Activated naive CD8-positive, alpha-beta T cell (primary cell): Measurements from ENCODE around the gene MED13L.

Source experiments
- H3K27ac Mint-ChIP-seq: one replicate; pipeline ENCODE4 v1.8.0; 2021; ENCODE audit warnings: mixed read lengths
- H3K27me3 Mint-ChIP-seq: one replicate; pipeline ENCODE4 v1.8.0; 2021; ENCODE audit warnings: mixed read lengths
- H3K36me3 Mint-ChIP-seq: one replicate; pipeline ENCODE4 v1.8.0; 2021; ENCODE audit warnings: mixed read lengths
- H3K4me1 Mint-ChIP-seq: one replicate; pipeline ENCODE4 v1.8.0; 2021; ENCODE audit warnings: low read depth, mixed read lengths
- H3K4me3 Mint-ChIP-seq: one replicate; pipeline ENCODE4 v1.8.0; 2021; ENCODE audit warnings: mild to moderate bottlenecking, mixed read lengths
- H3K9me3 Mint-ChIP-seq: one replicate; pipeline ENCODE4 v1.8.0; 2021; ENCODE audit warnings: low read depth, mixed read lengths

Gene MED13L

DNA sequence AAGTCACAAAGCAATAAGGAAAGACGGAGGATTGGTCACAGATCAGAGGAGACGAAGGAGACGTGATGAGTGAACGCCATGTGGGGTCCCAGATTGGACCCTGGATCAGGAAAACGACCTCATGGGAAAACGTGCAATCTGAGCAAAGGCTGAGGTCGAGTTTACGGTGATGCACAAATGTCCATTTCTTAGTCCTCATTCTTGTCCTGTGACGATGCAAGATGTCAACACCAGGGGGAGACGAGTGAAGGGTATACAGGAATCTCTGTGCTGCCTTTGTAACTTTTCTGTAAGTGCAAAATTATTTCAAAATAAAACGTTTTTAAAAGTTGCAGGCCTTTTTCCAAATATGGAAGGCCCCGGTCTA is 329.8 kb downstream of the MED13L start:
- H3K36me3 Mint-ChIP-seq: peaks cover 14% of the 10 kb centered on the region
- no peak overlapping the region for H3K27ac Mint-ChIP-seq
- no peaks in the 10 kb centered on the region for H3K9me3 Mint-ChIP-seq
- H3K27me3 Mint-ChIP-seq: no peaks in the 10 kb centered on the region
- H3K4me3 Mint-ChIP-seq: no peak overlapping the region
- H3K4me1 Mint-ChIP-seq: no peaks in the 10 kb centered on the region

DNA sequence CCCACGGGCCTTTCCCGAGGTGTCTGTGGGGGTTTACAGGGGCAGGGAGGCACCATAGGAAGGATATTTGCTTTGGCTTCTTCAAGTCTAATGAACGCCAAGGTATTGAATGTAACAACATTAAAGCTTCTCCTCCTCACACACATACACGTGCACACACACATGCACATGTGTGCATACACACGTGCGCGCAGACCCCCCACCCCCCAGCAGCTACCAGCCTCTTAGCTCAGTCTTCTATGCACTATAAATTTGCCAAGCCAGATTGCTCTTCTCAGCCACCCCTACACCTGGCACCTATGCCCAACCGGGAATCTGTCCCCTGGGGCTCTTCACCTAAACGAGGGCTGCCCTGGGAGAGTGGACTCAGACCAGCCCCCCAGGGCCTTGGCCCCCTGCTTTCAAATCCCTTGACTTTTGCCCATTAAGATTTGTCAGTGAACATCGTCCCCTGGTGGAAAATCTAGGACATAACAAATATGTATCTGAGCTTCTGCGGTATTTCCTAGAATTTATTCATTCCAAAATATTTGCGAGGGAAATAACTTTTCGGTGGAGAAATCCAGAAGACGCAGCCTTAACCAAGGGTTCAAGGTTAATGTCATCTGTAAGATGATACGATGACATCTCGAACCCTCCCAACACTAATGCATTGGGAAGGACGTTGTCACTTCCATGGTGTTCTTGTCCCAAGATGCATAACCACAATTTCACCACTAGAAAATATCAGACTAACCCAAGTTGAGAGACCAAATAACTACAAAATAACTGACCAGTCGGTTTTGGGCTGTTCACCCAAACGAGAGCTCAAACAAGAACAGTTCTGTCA is 330.4 kb downstream of the MED13L start:
- no peaks in the 10 kb centered on the region for H3K9me3 Mint-ChIP-seq

DNA sequence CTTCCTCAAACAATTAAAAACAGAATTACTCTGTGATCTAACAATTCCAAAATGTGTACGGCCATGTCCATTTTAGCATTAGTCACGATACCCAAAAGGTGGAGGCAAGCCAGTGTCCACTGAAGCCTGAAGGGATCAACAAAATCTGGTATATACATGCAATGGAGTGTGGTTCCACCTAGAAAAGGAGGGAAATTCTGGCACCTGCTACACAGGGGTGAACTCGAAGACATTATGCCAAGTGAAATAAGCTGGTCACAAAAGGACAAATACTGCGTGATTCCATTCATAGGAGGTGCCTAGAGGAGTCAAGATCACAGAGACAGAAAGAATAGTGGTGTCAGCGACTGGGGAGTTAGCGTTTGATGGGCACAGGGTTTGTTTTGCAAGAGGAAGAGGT is 331.4 kb downstream of the MED13L start:
- Mint-ChIP-seq H3K27me3 (no peaks in the 10 kb centered on the region), H3K4me1 (no peaks in the 10 kb centered on the region), H3K36me3 (peaks cover 14% of the 10 kb centered on the region), H3K27ac (no peak overlapping the region), H3K9me3 (no peaks in the 10 kb centered on the region), H3K4me3 (no peak overlapping the region)

More for the DNA sequence above, 330.4 kb downstream of the MED13L start:
- H3K27me3 Mint-ChIP-seq: no peaks in the 10 kb centered on the region
- H3K4me3 Mint-ChIP-seq: no peak overlapping the region
- H3K4me1 Mint-ChIP-seq: no peaks in the 10 kb centered on the region
- H3K27ac Mint-ChIP-seq: no peak overlapping the region
- peaks cover 14% of the 10 kb centered on the region for H3K36me3 Mint-ChIP-seq

DNA sequence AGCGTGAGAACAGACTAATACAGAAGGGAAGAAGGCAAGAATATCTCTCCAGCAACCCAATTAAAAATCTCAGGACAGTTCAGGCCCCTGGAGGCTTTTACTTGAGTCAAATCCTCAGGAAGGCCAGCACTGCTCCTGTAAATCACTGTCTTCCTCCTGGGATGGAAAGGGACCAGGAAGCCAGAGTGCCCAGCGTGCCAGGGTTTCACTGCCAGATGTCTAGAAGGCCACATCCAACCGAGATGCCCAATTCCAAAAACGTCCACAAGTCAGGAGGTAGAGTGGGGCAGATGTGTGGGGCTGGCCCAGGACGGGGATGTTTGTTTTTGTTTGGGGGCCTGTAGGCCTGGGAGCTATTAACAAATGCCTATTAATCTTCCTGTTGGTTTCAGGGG is 332.0 kb downstream of the MED13L start:
- Mint-ChIP-seq H3K27ac (no peak overlapping the region), H3K27me3 (no peaks in the 10 kb centered on the region), H3K9me3 (no peaks in the 10 kb centered on the region), H3K36me3 (peaks cover 11% of the 10 kb centered on the region), H3K4me1 (no peaks in the 10 kb centered on the region), H3K4me3 (no peak overlapping the region)

DNA sequence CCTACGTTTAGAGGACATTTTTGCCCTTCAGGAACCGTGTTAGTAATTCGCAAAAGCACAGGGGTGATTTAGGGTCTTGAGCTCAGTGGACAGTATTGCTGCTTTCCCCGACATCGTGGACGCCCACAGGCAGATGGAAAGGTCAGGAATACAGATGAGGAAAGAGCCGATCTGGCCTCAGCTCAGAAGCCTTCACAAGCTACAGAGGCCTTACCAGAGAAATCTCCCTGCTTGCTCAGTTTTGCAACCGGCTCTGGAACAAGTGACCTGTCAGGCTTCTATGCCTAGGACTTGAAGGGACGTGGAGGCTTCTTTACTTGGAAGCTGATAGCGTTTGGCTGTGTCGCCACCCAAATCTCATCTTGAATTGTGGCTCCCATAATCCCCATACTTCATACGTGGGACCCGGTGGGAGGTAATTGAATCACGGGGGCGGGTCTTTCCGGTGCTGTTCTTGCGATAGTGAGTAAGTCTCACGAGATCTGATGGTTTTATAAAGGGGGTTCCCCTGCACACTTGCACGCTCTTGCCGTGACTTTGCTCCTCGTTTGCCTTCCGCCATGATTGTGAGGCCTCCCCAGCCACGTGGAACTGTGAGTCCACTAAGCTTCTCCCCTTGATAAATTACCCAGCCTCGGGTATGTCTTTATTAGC is 332.5 kb downstream of the MED13L start:
- Mint-ChIP-seq H3K4me3 (no peak overlapping the region), H3K27me3 (no peaks in the 10 kb centered on the region), H3K27ac (no peak overlapping the region), H3K9me3 (no peaks in the 10 kb centered on the region), H3K36me3 (peaks cover 8% of the 10 kb centered on the region), H3K4me1 (no peaks in the 10 kb centered on the region)

DNA sequence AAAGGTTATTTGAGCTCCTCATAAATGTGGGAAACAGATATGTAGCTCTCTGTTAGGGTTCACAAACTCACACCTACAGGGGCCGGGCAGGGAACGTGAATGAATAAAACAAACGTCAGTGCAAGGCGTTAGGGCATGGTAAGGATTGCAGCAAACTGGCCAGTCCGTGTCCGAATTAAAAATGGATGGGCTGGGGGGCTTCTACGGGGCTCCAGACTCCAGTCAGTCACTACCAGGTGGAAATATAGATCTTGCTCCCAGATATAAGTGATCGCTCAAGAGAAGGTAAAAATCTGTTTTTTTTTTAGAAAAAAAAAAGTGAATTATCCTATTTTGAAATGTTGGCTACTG is 333.1 kb downstream of the MED13L start:
- Mint-ChIP-seq H3K4me3 (no peak overlapping the region), H3K4me1 (no peaks in the 10 kb centered on the region), H3K9me3 (no peaks in the 10 kb centered on the region), H3K36me3 (peaks cover 6% of the 10 kb centered on the region), H3K27ac (no peak overlapping the region), H3K27me3 (no peaks in the 10 kb centered on the region)

DNA sequence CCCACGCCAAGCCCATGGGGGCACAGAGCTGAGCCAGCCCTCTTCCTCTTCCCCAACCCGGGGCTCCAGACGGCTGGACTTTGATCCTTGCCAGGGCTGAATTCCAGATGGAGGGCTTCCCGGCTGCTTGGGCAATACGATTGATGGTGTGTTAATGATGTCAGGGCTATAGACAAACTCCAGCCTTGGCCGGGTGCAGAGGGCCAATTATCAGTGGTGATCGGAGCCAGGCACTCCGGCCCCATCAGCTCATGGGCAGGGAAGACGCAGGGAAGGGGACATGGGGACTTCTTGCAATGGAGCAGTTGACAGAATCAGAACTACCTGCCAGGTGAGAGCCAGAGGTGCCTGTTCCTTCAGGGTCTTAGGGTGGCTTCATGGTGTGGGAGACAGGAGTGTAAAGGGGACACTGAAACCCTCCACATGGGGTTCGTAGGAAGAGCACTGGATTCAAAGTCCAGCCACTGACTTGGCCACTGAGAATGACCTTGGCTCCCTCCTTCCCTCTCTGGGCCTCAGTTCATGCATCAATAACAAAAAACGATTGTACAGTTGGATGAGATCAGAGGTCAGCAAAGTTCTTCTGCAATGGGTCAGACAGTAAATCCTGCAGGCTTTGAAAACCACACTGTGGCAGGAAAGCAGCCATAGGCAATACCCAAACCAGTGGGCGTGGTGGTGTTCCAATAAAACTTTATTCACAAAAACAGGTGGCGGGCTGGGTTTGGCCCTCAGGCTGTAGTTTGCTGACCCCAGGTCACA is 333.7 kb downstream of the MED13L start:
- no peak overlapping the region for H3K4me3 Mint-ChIP-seq
- peaks cover 2% of the 10 kb centered on the region for H3K36me3 Mint-ChIP-seq
- H3K27me3 Mint-ChIP-seq: peaks cover 4% of the 10 kb centered on the region
- H3K9me3 Mint-ChIP-seq: peaks cover 5% of the 10 kb centered on the region
- no peaks in the 10 kb centered on the region for H3K4me1 Mint-ChIP-seq
- no peak overlapping the region for H3K27ac Mint-ChIP-seq

DNA sequence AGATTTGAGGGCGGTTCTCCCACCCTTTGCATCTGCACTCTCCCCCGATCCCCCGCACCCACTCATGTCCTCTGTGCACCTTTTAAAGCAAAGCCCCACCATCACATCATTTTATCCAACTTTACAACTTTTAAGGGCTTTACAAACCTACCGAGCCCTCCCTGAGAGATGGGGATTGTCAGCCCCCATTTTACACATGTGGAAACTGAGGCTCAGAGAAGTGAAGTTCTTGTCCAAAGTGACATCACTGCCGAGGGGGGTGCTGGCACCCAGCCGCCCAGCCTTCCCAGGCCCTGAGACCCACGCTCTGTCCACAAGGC is 334.2 kb downstream of the MED13L start:
- Mint-ChIP-seq H3K4me1 (no peaks in the 10 kb centered on the region), H3K4me3 (no peak overlapping the region), H3K36me3 (peaks cover under 1% of the 10 kb centered on the region), H3K27ac (no peak overlapping the region), H3K9me3 (peaks cover 8% of the 10 kb centered on the region), H3K27me3 (peaks cover 4% of the 10 kb centered on the region)

DNA sequence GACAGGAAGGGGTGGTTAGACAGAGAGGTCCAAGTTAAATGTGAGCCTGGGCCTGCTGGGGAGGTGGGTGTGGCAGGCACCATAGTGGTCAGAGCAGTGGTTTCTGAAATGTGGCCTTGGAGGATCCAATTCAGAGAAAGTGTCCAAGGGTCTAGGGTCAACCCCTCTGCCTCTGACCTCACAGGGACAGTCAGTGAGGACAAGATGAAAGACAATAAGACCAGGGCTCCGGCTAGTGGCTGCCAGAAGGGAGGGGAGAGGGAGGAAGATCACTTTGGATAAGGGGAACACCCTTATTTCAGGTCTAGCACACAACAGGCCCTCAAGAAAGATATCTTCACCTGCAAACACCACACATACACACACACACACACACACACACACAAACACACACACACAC is 335.1 kb downstream of the MED13L start:
- H3K27me3 Mint-ChIP-seq: peaks cover 4% of the 10 kb centered on the region
- peaks cover 8% of the 10 kb centered on the region for H3K9me3 Mint-ChIP-seq
- no peaks in the 10 kb centered on the region for H3K36me3 Mint-ChIP-seq
- no peak overlapping the region for H3K4me3 Mint-ChIP-seq
- H3K27ac Mint-ChIP-seq: no peak overlapping the region
- no peaks in the 10 kb centered on the region for H3K4me1 Mint-ChIP-seq

DNA sequence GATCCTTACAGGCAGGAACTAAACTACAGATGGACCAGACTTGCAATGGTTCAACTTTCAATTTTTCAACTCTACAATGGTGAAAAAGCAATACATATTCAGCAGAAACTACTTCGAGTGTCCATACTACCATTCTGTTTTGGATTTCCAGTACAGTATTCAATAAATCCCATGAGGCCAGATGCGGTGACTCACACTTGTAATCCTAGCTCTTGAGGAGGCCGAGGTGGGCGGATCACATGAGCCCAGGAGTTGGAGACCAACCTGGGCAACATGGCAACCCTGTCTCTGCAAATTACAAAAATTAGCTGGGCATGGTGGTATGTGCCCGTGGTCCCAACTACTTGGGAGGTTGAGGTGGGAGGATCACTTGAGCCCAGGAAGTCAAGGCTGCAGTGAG is 336.1 kb downstream of the MED13L start:
- Mint-ChIP-seq H3K9me3 (peaks cover 8% of the 10 kb centered on the region), H3K36me3 (no peaks in the 10 kb centered on the region), H3K4me3 (no peak overlapping the region), H3K27me3 (peaks cover 4% of the 10 kb centered on the region), H3K27ac (no peak overlapping the region), H3K4me1 (no peaks in the 10 kb centered on the region)

DNA sequence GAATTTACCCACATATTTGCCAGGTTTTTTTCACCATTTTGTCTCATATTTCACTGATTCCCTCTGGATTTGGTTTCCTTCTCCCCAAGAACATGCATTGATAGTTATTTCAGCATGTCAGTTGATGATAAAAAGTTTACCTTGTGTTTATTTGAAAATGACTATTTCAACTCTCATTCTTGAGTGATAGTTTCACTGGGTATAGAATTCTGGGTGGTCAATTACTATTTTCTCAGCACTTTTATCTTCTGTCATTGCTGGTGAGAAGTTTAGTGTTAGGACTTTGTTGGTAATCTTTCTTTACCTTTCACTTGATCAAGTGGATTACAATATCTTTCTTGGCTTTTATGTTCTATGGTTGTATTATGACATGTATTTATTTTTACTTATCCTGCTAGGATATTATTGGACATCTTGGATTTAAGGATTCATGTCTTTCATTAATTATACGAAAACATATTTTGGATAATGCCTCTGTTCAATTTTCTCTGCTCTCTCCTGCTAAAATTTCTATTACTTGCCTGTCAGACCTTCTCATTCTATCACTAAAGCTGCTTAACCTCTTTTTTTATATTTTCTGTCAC is 338.6 kb downstream of the MED13L start:
- H3K4me3 Mint-ChIP-seq: no peak overlapping the region
- H3K27ac Mint-ChIP-seq: no peak overlapping the region
- peaks cover 8% of the 10 kb centered on the region for H3K9me3 Mint-ChIP-seq
- peaks cover 4% of the 10 kb centered on the region for H3K27me3 Mint-ChIP-seq
- H3K36me3 Mint-ChIP-seq: no peaks in the 10 kb centered on the region
- H3K4me1 Mint-ChIP-seq: no peaks in the 10 kb centered on the region

DNA sequence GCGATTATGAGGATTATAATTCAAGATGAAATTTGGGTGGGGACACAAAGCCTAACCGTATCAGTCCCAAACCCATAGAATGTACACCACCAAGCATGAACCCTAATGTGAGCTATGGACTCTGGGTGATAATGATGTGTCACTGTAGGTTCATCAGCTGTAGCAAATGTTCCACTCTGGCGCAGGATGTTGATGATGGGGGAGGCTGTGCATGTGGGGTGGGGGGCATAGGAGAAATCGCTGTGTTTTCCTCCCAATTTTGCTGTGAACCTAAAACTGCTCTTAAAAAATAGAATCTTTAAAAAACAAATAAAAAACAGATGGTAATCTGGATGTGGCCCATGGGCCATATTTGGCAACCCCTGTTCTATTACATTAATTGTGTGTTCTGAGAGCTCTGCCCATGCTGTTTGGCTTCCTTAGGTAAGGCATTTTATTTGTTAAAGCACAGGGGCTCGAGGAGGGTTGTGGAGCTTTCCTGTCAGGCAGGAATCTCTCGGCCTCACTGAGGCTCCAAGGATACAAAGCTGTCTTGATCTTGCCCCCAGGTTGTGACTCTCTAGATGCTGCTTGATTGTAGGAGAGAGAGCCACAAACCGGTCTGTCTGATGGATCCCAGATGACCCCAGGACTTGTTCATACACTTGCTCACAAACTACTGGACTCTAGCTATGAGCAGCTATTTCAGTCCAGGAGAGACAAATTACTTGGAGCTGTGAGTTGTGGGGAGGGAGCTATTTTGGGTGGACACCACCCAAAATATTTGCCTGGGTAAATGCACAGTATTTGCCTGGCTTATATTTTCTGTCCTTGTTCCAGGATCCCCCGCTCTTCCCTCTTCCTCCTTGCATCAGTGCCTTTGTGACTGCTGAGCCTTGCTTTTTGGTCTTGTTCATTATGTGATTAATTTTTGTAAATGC is 340.2 kb downstream of the MED13L start:
- no peak overlapping the region for H3K27ac Mint-ChIP-seq
- peaks cover 8% of the 10 kb centered on the region for H3K9me3 Mint-ChIP-seq
- no peaks in the 10 kb centered on the region for H3K36me3 Mint-ChIP-seq
- no peaks in the 10 kb centered on the region for H3K4me1 Mint-ChIP-seq
- H3K27me3 Mint-ChIP-seq: peaks cover 4% of the 10 kb centered on the region
- H3K4me3 Mint-ChIP-seq: no peak overlapping the region

DNA sequence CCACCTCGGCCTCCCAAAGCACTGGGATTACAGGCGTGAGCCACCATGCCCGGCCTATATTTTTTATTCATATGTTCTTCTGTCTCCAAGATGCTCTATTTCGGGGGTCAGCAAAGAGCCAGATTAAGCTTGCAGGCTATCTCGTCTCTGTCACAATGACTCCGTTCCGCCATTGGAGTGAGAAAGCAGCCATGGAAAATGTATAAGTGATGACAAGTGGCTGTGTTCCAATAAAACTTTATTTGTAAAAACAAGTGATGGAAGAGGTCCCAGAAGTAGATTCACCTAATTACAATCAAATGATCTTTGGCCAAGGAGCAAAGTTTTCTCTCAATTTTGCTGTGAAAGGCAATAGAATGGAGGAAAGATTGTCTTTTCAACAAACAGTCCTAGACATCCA is 342.6 kb downstream of the MED13L start:
- Mint-ChIP-seq H3K27me3 (peaks cover 10% of the 10 kb centered on the region), H3K9me3 (peaks cover 8% of the 10 kb centered on the region), H3K27ac (no peak overlapping the region), H3K4me3 (no peak overlapping the region), H3K4me1 (no peaks in the 10 kb centered on the region), H3K36me3 (no peaks in the 10 kb centered on the region)

DNA sequence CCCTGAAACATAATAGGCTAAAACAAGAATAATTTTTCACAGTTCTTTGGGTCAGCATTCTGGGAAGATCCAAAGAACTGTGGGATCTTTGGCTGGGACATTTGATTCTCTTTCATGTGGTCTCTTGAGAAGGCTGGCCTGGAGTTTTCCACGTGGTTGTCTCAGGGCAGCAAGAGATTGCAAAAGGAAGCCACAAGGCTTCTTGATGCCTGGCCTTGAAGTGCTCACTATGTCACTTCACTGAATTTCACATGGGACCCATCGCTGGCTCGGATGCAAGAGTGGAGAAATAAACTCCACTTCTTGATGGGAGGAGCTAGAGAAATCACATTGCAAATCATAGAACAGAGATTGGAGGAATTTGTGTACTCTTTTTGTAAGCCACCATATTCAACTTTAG is 343.4 kb downstream of the MED13L start:
- no peak overlapping the region for H3K4me3 Mint-ChIP-seq
- no peak overlapping the region for H3K27ac Mint-ChIP-seq
- no peaks in the 10 kb centered on the region for H3K4me1 Mint-ChIP-seq
- H3K36me3 Mint-ChIP-seq: no peaks in the 10 kb centered on the region
- peaks cover 8% of the 10 kb centered on the region for H3K27me3 Mint-ChIP-seq
- H3K9me3 Mint-ChIP-seq: peaks cover 5% of the 10 kb centered on the region
